ENCODE measurements around the gene DDX20. TPM values are rescaled to one million over a fixed set of nuclear protein-coding genes. Genes with fewer than 3 reads are reported as not detected.

Gene DDX20
- total and polyA plus RNA-seq, 11 donors: 2.9 to 12.9 (median 7.3) TPM

GRCh38 chr1:111743679-111744101, 12.0 kb upstream of the DDX20 start:
- 7 to 30% (median 11%) methylated on average over 3 of the region's 3 CpGs for WGBS, 4 donors
- ATAC-seq (peak in 2 of 4 donors; percentile 13 to 14), DNase-seq (peak in 2 of 5 donors; percentile 48 to 73)
- Histone ChIP-seq H3K4me1 (peaks cover 0 to 52% (median 24%) of the 10 kb centered on the region in 12 donors), H3K4me3 (no peak overlapping the region), H3K9me3 (no peaks in the 10 kb centered on the region), H3K36me3 (no peaks in the 10 kb centered on the region), H3K27me3 (peaks cover 0 to 8% (median 0%) of the 10 kb centered on the region in 9 donors), H3K27ac (peak overlapping the region in 10 of 12 donors; percentile 2 to 64 (median 28))
- intact Hi-C loops (cut with DNase I): loop anchor here in 1 of 10 donors (2.0 kb wide), 1 partner anchor 25 kb away; no protein-coding TSS in a partner anchor
- TF ChIP-seq, protein P1, sequence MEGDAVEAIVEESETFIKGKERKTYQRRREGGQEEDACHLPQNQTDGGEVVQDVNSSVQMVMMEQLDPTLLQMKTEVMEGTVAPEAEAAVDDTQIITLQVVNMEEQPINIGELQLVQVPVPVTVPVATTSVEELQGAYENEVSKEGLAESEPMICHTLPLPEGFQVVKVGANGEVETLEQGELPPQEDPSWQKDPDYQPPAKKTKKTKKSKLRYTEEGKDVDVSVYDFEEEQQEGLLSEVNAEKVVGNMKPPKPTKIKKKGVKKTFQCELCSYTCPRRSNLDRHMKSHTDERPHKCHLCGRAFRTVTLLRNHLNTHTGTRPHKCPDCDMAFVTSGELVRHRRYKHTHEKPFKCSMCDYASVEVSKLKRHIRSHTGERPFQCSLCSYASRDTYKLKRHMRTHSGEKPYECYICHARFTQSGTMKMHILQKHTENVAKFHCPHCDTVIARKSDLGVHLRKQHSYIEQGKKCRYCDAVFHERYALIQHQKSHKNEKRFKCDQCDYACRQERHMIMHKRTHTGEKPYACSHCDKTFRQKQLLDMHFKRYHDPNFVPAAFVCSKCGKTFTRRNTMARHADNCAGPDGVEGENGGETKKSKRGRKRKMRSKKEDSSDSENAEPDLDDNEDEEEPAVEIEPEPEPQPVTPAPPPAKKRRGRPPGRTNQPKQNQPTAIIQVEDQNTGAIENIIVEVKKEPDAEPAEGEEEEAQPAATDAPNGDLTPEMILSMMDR (IDR thresholded peaks at IDR 0.05): no peak
- TF ChIP-seq POLR2A (IDR thresholded peaks at IDR 0.05): no peak

DNA sequence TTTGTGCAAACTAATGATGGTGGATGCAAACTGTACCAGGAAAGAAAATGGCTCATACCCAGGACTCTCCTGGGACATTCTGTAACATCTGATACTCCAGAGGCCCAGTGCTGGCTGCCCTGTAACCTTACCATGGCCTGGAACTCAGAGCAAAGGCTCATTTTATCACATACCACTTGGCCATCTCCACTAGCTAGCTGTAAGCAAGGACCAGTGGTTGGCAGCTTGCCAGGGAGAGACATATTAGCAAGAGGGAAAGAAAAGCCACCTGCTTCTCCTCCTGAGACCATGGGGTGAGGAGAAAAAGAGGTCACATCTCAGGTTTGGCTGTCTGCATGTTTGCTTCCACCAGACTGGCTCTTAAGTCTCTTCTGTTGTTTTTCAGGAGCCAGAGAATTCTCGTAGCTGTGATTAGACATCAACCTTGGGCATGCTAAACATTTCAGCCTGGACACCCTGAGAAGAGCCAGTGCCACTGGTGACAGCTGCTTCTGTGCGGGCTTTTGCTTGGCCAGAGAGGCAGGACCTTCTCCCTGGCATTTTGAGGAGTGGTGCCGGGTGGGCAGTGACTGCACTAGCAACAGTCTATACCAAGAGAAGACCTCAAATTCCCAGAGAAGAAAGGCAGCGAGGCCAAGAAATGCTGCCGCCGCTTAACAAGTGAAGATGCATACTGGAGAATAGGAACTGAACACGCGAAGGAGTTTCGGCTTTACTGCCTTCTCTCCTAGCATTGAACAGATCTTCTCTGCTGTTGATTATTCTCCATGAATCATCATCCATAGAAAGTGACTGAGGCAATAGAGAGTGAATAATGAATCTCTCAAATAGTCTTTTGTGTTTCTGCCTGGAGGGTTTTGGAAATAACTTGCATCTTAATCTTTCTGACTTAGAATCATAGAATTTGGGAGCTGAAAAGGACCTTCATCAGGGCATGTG, 9.8 kb upstream of the DDX20 start:
- WGBS, 4 donors: 78 to 86% (median 84%) methylated on average over 9 of the region's 9 CpGs
- peak in 3 of 4 donors; percentile 35 to 60 (median 44) for ATAC-seq
- no peak for TF ChIP-seq POLR2A (IDR thresholded peaks at IDR 0.05)

DNA sequence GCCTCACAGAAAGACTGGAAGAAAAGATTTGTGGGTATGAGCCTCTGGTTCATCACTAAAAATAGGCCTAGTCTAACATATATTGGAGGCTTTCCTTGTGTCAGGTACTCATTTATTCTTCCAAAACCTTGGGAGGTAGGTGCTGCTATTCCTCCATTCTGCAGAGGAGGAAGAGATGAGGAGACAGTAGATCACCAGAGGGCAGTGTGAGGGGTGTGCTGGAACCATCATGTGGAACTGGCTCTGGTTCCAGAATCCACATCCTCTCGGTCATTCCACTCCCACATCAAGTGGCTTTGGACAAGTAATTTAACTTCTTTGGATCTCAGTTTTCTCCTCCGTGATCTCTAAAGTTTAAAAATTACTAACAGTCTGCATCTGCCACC, 9.1 kb upstream of the DDX20 start:
- 63 to 76% (median 74%) methylated on average over 2 of the region's 2 CpGs for WGBS, 4 donors
- Histone ChIP-seq H3K9me3 (no peaks in the 10 kb centered on the region), H3K27me3 (no peaks in the 10 kb centered on the region), H3K4me1 (peaks cover 0 to 37% (median 15%) of the 10 kb centered on the region in 12 donors), H3K27ac (peak overlapping the region in 1 of 12 donors; percentile 64), H3K36me3 (no peaks in the 10 kb centered on the region), H3K4me3 (no peak overlapping the region)
- TF ChIP-seq, protein P1 (IDR thresholded peaks at IDR 0.05): no peak
- no peak for TF ChIP-seq POLR2A (IDR thresholded peaks at IDR 0.05)
- intact Hi-C loops (cut with DNase I): loop anchor here in 5 of 10 donors (2.0 to 5.0 kb wide), 6 partner anchors 30 to 266 kb away; no protein-coding TSS in a partner anchor
- ATAC-seq (no peak), DNase-seq (no peak)

More for the DNA sequence above, 9.8 kb upstream of the DDX20 start:
- DNase-seq: peak in 1 of 5 donors; percentile 64
- no peaks in the 10 kb centered on the region for H3K36me3 ChIP-seq
- intact Hi-C loops (cut with DNase I): loop anchor here in 5 of 10 donors (2.0 to 5.0 kb wide), 6 partner anchors 29 to 265 kb away; no protein-coding TSS in a partner anchor
- no peaks in the 10 kb centered on the region for H3K9me3 ChIP-seq
- peak overlapping the region in 5 of 12 donors; percentile 13 to 64 (median 35) for H3K27ac ChIP-seq
- no peak overlapping the region for H3K4me3 ChIP-seq
- H3K4me1 ChIP-seq: peaks cover 0 to 38% (median 15%) of the 10 kb centered on the region in 12 donors
- H3K27me3 ChIP-seq: peaks cover 0 to 6% (median 0%) of the 10 kb centered on the region in 9 donors

DNA sequence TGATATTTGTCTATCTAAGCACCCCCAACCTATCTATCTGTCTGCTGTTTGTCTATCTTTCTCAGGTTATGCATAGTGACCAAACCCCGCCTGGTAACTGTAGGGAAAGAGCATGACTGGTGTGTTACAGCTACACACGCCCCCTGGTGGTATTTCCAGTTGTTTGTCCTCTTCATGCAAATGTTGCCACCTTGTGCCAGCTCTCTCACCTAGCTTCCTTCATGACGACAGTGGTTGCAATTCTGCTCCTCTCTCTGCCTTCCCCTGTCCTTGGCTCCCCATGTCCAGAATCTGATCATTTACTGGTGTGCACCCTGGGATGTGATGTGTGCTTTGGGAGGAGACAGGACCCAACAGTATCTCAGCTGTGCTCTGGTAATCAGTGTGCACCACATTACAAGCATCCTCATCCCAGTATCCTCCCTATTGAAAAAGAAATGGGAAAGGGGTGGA, 8.4 kb upstream of the DDX20 start:
- ATAC-seq: peak in 3 of 4 donors; percentile 48 to 60 (median 51)
- no peaks in the 10 kb centered on the region for H3K27me3 ChIP-seq
- no peaks in the 10 kb centered on the region for H3K36me3 ChIP-seq
- H3K4me3 ChIP-seq: no peak overlapping the region
- H3K4me1 ChIP-seq: peaks cover 0 to 37% (median 15%) of the 10 kb centered on the region in 12 donors
- intact Hi-C loops (cut with DNase I): loop anchor here in 5 of 10 donors (1.0 to 5.0 kb wide), 7 partner anchors 31 to 267 kb away; no protein-coding TSS in a partner anchor
- WGBS, 4 donors: 58 to 69% (median 64%) methylated on average over 3 of the region's 3 CpGs
- DNase-seq: peak in 4 of 5 donors; percentile 62 to 73 (median 64)
- no peaks in the 10 kb centered on the region for H3K9me3 ChIP-seq
- H3K27ac ChIP-seq: no peak overlapping the region
- TF ChIP-seq, protein P1 (IDR thresholded peaks at IDR 0.05): peak; percentile 49 to 73 (median 62)
- TF ChIP-seq POLR2A (IDR thresholded peaks at IDR 0.05): no peak
